GM12878 (cell line): Measurements from ENCODE around the gene ZNF608. TPM values are rescaled to one million over a fixed set of nuclear protein-coding genes. Genes with fewer than 3 reads are reported as not detected.

Source experiments
- ATAC-seq: fragments of 200-7000 bp; cut with Tn5 transposase; 3 replicates; pipeline ENCODE4 v1.9.1; 2020; ENCODE audit warnings: mild to moderate bottlenecking, moderate library complexity
- BruUV-seq: library from RNA; stranded (reverse); fragments of 400-500 nt; replicated peaks from 2 replicates; lab custom pipeline; 2021; lab: Mats Ljungman, UMichigan
- CTCF ChIA-PET: fragments of 300-600 bp; sonication (Branson Sonifier 250); formaldehyde crosslinking; extraction: SDS; loops from one replicate; lab custom pipeline; 2021; ENCODE audit warnings: inconsistent platforms; lab: Yijun Ruan, JAX
- POLR2A ChIA-PET: fragments of 350-600 bp; formaldehyde crosslinking; extraction: SDS; loops from one replicate; lab custom pipeline; 2021; ENCODE audit warnings: inconsistent platforms; lab: Charles Lee
- RAD21 ChIA-PET: fragments of 300-600 bp; sonication (Branson Sonifier 250); formaldehyde crosslinking; loops from one replicate; lab custom pipeline; 2023; ENCODE audit warnings: antibody characterized with exemption; ENCODE audit not compliant: unreplicated experiment; lab: Charles Lee
- SMC1A ChIA-PET: fragments of 300-600 bp; sonication (Branson Sonifier 250); formaldehyde crosslinking; loops from one replicate; lab custom pipeline; 2023; ENCODE audit not compliant: unreplicated experiment, uncharacterized antibody; lab: Charles Lee
- DNase-seq: peaks from one replicate; pipeline ENCODE4 v3.0.0-alpha.2; 2011; ENCODE audit warnings: low read depth, low spot score
- FAIRE-seq: peaks from 3 replicates; lab custom pipeline; 2011; peaks lifted over from hg19 to GRCh38; lab: Jason Lieb, UNC
- H2AFZ ChIP-seq: 2 replicates; pipeline ENCODE4 v1.6.0; 2011; ENCODE audit warnings: low read depth, low read length, control low read depth; ENCODE audit not compliant: control insufficient read depth
- H3K27ac ChIP-seq: 2 replicates; pipeline ENCODE4 v1.5.1; 2011; ENCODE audit warnings: control low read depth; ENCODE audit not compliant: control insufficient read depth, insufficient read depth
- H3K27me3 ChIP-seq, 2 experiments: replicated peaks in 1 of 2; 2 replicates each; pipeline versions ENCODE4 v1.6.0 to v1.6.1; 2011; ENCODE audit warnings: low read length in 1 of 2; ENCODE audit not compliant: control insufficient read depth in 2 of 2, insufficient read depth in 2 of 2
- H3K36me3 ChIP-seq, 2 experiments: 2 replicates each; pipeline ENCODE4 v1.5.1; 2011; ENCODE audit warnings: low read length in 1 of 2; ENCODE audit not compliant: control insufficient read depth in 2 of 2, insufficient read depth in 2 of 2
- H3K4me1 ChIP-seq: 2 replicates; pipeline ENCODE4 v1.6.1; 2011; ENCODE audit warnings: mild to moderate bottlenecking, low read length, moderate library complexity, mixed read lengths; ENCODE audit not compliant: control insufficient read depth, insufficient read depth
- H3K4me2 ChIP-seq: 2 replicates; pipeline ENCODE4 v1.6.0; 2011; ENCODE audit warnings: control low read depth; ENCODE audit not compliant: control insufficient read depth, insufficient read depth
- H3K4me3 ChIP-seq: fragments of 200-600 bp; sonication (generic); 2 replicates; pipeline ENCODE4 v1.5.1; 2016
- H3K79me2 ChIP-seq: 2 replicates; pipeline ENCODE4 v1.6.0; 2011; ENCODE audit warnings: low read length; ENCODE audit not compliant: control insufficient read depth, insufficient read depth
- H3K9ac ChIP-seq: 2 replicates; pipeline ENCODE4 v1.8.0; 2011; ENCODE audit warnings: low read length, control low read depth, mixed read lengths; ENCODE audit not compliant: control insufficient read depth, insufficient read depth
- H3K9me3 ChIP-seq: replicated peaks from 3 replicates; pipeline ENCODE4 v1.5.1; 2011; ENCODE audit warnings: mild to moderate bottlenecking, low read length; ENCODE audit not compliant: control insufficient read depth, insufficient read depth
- H4K20me1 ChIP-seq: 2 replicates; pipeline ENCODE4 v1.6.0; 2011; ENCODE audit not compliant: control insufficient read depth, insufficient read depth
- CBX5 ChIP-seq: sonication (generic); IDR thresholded peaks from 2 replicates; pipeline ENCODE4 v1.6.1; 2016; ENCODE audit warnings: low read depth, moderate library complexity, mild to moderate bottlenecking, inconsistent platforms
- HDAC2 ChIP-seq: fragments of 200-600 bp; sonication (generic); IDR thresholded peaks from 2 replicates; pipeline ENCODE4 v1.6.1; 2017
- IRF5 ChIP-seq: fragments of 450-650 bp; IDR thresholded peaks from 2 replicates; pipeline ENCODE4 v1.6.1; 2017; ENCODE audit warnings: borderline replicate concordance
- PAX8 ChIP-seq: fragments of 450-650 bp; IDR thresholded peaks from 2 replicates; pipeline ENCODE4 v1.6.1; 2017; ENCODE audit warnings: mild to moderate bottlenecking, moderate library complexity
- RAD21 ChIP-seq: IDR thresholded peaks from 2 replicates; pipeline ENCODE4 v1.6.1; 2011; ENCODE audit warnings: mild to moderate bottlenecking, low read depth, low read length, moderate library complexity; ENCODE audit not compliant: insufficient read depth
- RAD51 ChIP-seq: fragments of 450-650 bp; IDR thresholded peaks from 2 replicates; pipeline ENCODE4 v1.6.1; 2016; ENCODE audit warnings: moderate library complexity, mild to moderate bottlenecking, inconsistent platforms
- SMAD1 ChIP-seq: fragments of 450-650 bp; IDR thresholded peaks from 2 replicates; pipeline ENCODE4 v1.6.1; 2018; ENCODE audit warnings: mild to moderate bottlenecking, low read depth; ENCODE audit not compliant: partially characterized antibody
- SUPT20H ChIP-seq: IDR thresholded peaks from 2 replicates; pipeline ENCODE4 v1.6.1; 2011; ENCODE audit warnings: low read depth, mild to moderate bottlenecking, low read length, moderate library complexity, borderline replicate concordance; ENCODE audit not compliant: control insufficient read depth
- TAF1 ChIP-seq: IDR thresholded peaks from 2 replicates; pipeline ENCODE4 v1.6.1; 2011; ENCODE audit warnings: mild to moderate bottlenecking, low read depth, low read length, borderline replicate concordance
- TBL1XR1 ChIP-seq: IDR thresholded peaks from 2 replicates; pipeline ENCODE4 v1.6.1; 2012; ENCODE audit warnings: low read depth, low read length, improper control_type of control experiment
- YBX1 ChIP-seq: fragments of 450-650 bp; IDR thresholded peaks from 2 replicates; pipeline ENCODE4 v1.6.1; 2016; ENCODE audit warnings: antibody characterized with exemption
- ZNF384 ChIP-seq: IDR thresholded peaks from 2 replicates; pipeline ENCODE4 v1.6.1; 2012; ENCODE audit warnings: low read depth, mild to moderate bottlenecking, low read length, improper control_type of control experiment, borderline replicate concordance
- WGBS: methylation state at CpG from one replicate; pipeline ENCODE4 v1.1.6; 2016; ENCODE audit warnings: low lambda C conversion rate; ENCODE audit not compliant: insufficient replicate concordance, insufficient coverage; ENCODE audit errors: missing lambda C conversion rate; 5-methylcytosine and 5-hydroxymethylcytosine counted together
- in situ Hi-C: fragments of 300-500 bp; cut with MboI; formaldehyde crosslinking; loops from 9 replicates; pipeline ENCODE4 v1.14.3; 2018; ENCODE audit warnings: mixed read lengths
- intact Hi-C: fragments of 100-400 bp; cut with micrococcal nuclease; formaldehyde crosslinking; loops from one replicate; pipeline ENCODE4 v1.14.2; 2022; ENCODE audit not compliant: unreplicated experiment
- polyA plus RNA-seq, 11 experiments: library from polyadenylated mRNA; depleted of rRNA in 4 of 11; unstranded in 6 of 11; stranded (reverse) in 5 of 11; fragments of >200 nt; fragmentation: Nextera tagmentation in 4 of 11; fragmentation: Illumina TruSeq in 1 of 11; extraction: Ambion mirVana in 4 of 11; extraction: Trizol in 1 of 11; gene quantifications; 1 replicate in 1 of 11; 2 replicates in 10 of 11; pipeline versions ENCODE4 v1.2.1 to v1.2.3, GENCODE V29; 2011 to 2016; ENCODE audit warnings: inconsistent platforms in 2 of 11, missing spikeins in 2 of 11, low read depth in 1 of 11
- total RNA-seq, 4 experiments: library from RNA; depleted of rRNA in 3 of 4; stranded (reverse); fragments of >200 nt in 3 of 4; fragmentation: Illumina TruSeq in 1 of 4; extraction: Trizol in 1 of 4; gene quantifications; 2 replicates each; pipeline versions ENCODE4 v1.2.1 to v1.2.3, GENCODE V29; 2013 to 2021
- TF ChIP-seq, protein P1 (sequence below): IDR thresholded peaks from 2 replicates; pipeline ENCODE4 v1.6.1; 2011; ENCODE audit warnings: mild to moderate bottlenecking, low read depth, low read length, moderate library complexity; ENCODE audit not compliant: insufficient replicate concordance
- TF ChIP-seq, protein P2 (sequence below): fragments of 450-650 bp; formaldehyde crosslinking; IDR thresholded peaks from 2 replicates; pipeline ENCODE4 v1.5.0; 2022; ENCODE audit warnings: mild to moderate bottlenecking, missing genetic modification characterization

Gene ZNF608
- total and polyA plus RNA-seq, 10 of the 15 experiments (the other 5 are each of a cell fraction or from before 2014, with no cell fraction given): 0.19 to 6.7 (median 0.64) TPM

GRCh38 chr5:124697933-124698591 lies 48.4 kb downstream of the ZNF608 start (continued):
- TF ChIP-seq, protein P1, sequence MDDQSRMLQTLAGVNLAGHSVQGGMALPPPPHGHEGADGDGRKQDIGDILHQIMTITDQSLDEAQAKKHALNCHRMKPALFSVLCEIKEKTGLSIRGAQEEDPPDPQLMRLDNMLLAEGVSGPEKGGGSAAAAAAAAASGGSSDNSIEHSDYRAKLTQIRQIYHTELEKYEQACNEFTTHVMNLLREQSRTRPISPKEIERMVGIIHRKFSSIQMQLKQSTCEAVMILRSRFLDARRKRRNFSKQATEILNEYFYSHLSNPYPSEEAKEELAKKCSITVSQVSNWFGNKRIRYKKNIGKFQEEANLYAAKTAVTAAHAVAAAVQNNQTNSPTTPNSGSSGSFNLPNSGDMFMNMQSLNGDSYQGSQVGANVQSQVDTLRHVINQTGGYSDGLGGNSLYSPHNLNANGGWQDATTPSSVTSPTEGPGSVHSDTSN: no peak
- TF ChIP-seq, protein P2, sequence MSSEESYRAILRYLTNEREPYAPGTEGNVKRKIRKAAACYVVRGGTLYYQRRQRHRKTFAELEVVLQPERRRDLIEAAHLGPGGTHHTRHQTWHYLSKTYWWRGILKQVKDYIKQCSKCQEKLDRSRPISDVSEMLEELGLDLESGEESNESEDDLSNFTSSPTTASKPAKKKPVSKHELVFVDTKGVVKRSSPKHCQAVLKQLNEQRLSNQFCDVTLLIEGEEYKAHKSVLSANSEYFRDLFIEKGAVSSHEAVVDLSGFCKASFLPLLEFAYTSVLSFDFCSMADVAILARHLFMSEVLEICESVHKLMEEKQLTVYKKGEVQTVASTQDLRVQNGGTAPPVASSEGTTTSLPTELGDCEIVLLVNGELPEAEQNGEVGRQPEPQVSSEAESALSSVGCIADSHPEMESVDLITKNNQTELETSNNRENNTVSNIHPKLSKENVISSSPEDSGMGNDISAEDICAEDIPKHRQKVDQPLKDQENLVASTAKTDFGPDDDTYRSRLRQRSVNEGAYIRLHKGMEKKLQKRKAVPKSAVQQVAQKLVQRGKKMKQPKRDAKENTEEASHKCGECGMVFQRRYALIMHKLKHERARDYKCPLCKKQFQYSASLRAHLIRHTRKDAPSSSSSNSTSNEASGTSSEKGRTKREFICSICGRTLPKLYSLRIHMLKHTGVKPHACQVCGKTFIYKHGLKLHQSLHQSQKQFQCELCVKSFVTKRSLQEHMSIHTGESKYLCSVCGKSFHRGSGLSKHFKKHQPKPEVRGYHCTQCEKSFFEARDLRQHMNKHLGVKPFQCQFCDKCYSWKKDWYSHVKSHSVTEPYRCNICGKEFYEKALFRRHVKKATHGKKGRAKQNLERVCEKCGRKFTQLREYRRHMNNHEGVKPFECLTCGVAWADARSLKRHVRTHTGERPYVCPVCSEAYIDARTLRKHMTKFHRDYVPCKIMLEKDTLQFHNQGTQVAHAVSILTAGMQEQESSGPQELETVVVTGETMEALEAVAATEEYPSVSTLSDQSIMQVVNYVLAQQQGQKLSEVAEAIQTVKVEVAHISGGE (CRISPR knock-in tag): no peak
- TF ChIP-seq TAF1: no peak

- 92% methylated on average over 1 of the region's 1 CpG for WGBS
- RAD21 ChIA-PET: interaction anchor here (1.0 to 1.3 kb wide), 2 partner anchors 17 to 211 kb away, joined by 3 read pairs; no protein-coding TSS in a partner anchor
These were observed 48.9 kb downstream of the ZNF608 start for GRCh38 chr5:124697501-124697900.

More at GRCh38 chr5:124697501-124697900, 48.9 kb downstream of the ZNF608 start:
- in situ Hi-C loops: no loop called here
- POLR2A ChIA-PET: no interaction called here
- Histone ChIP-seq H3K9me3 (no peaks in the 10 kb centered on the region; the same call in 2 of the 3 replicates), H3K27ac (no peak overlapping the region), H3K36me3 (no peaks in the 10 kb centered on the region; a peak in 1 of 4 replicates), H3K4me3 (no peak overlapping the region), H4K20me1 (no peaks in the 10 kb centered on the region), H3K4me1 (peaks cover 13% of the 10 kb centered on the region), H3K79me2 (peaks cover 12% of the 10 kb centered on the region), H3K4me2 (no peak overlapping the region), H3K27me3 (no peaks in the 10 kb centered on the region; a peak in 1 of 4 replicates), H2AFZ (no peak overlapping the region), H3K9ac (no peak overlapping the region)
- FAIRE-seq (no peak), ATAC-seq (no peak), DNase-seq (no peak)
- no TSS peak for BruUV-seq
- SMC1A ChIA-PET: interaction anchor here (1.2 to 1.3 kb wide), 2 partner anchors 15 to 21 kb away, joined by 3 read pairs; no protein-coding TSS in a partner anchor
- intact Hi-C loops: no loop called here
- no peak for TF ChIP-seq ZNF384
- no peak for TF ChIP-seq RAD51
- no peak for TF ChIP-seq CBX5
- no peak for TF ChIP-seq PAX8
- no peak for TF ChIP-seq IRF5
- no peak for TF ChIP-seq YBX1
- no peak for TF ChIP-seq TBL1XR1
- TF ChIP-seq SMAD1: no peak
- TF ChIP-seq RAD21: no peak
- no peak for TF ChIP-seq SUPT20H
- TF ChIP-seq HDAC2: no peak
- CTCF ChIA-PET: interaction anchor here (0.9 to 1.5 kb wide), 2 partner anchors 27 to 51 kb away, joined by 3 read pairs; no protein-coding TSS in a partner anchor
